ENCODE results near the gene DHX15. TPM values are rescaled to one million over a fixed set of nuclear protein-coding genes. Genes with fewer than 3 reads are reported as not detected.
A peak's percentile ranks its signal among the peaks of the same experiment; 100 is the strongest.

Gene DHX15
- total RNA-seq, 4 donors from 2014 or later, result 106 to 125 (median 119) TPM

- no peak for DNase-seq (ENCODE audit: low spot score in 2 of 2)
- TF ChIP-seq POLR2A (IDR thresholded peaks at IDR 0.05), result no peak
- TF ChIP-seq, protein P1, sequence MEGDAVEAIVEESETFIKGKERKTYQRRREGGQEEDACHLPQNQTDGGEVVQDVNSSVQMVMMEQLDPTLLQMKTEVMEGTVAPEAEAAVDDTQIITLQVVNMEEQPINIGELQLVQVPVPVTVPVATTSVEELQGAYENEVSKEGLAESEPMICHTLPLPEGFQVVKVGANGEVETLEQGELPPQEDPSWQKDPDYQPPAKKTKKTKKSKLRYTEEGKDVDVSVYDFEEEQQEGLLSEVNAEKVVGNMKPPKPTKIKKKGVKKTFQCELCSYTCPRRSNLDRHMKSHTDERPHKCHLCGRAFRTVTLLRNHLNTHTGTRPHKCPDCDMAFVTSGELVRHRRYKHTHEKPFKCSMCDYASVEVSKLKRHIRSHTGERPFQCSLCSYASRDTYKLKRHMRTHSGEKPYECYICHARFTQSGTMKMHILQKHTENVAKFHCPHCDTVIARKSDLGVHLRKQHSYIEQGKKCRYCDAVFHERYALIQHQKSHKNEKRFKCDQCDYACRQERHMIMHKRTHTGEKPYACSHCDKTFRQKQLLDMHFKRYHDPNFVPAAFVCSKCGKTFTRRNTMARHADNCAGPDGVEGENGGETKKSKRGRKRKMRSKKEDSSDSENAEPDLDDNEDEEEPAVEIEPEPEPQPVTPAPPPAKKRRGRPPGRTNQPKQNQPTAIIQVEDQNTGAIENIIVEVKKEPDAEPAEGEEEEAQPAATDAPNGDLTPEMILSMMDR (IDR thresholded peaks at IDR 0.05), result no peak
- H3K4me3 ChIP-seq (ENCODE audit: low read depth, poor library complexity, severe bottlenecking), result no peak overlapping the region
- intact Hi-C loops (cut with DNase I; ENCODE audit: low total_unique reads), result no loop called here
- 85 to 96% methylated on average over 1 of the region's 1 CpG for WGBS, 2 donors
Measured at GRCh38 chr4:24495388-24495787, 89.0 kb downstream of the DHX15 start.

- intact Hi-C loops (cut with DNase I; ENCODE audit: low total_unique reads), result no loop called here
- no peak overlapping the region for H3K4me3 ChIP-seq (ENCODE audit: low read depth, poor library complexity, severe bottlenecking)
- WGBS, 2 donors, result 59 to 60% methylated on average over 2 of the region's 2 CpGs
- DNase-seq (ENCODE audit: low spot score in 2 of 2), result no peak
- TF ChIP-seq, protein P1 (IDR thresholded peaks at IDR 0.05), result no peak
- no peak for TF ChIP-seq POLR2A (IDR thresholded peaks at IDR 0.05)
Measured at GRCh38 chr4:24489870-24490269, 94.5 kb downstream of the DHX15 start.

DNA sequence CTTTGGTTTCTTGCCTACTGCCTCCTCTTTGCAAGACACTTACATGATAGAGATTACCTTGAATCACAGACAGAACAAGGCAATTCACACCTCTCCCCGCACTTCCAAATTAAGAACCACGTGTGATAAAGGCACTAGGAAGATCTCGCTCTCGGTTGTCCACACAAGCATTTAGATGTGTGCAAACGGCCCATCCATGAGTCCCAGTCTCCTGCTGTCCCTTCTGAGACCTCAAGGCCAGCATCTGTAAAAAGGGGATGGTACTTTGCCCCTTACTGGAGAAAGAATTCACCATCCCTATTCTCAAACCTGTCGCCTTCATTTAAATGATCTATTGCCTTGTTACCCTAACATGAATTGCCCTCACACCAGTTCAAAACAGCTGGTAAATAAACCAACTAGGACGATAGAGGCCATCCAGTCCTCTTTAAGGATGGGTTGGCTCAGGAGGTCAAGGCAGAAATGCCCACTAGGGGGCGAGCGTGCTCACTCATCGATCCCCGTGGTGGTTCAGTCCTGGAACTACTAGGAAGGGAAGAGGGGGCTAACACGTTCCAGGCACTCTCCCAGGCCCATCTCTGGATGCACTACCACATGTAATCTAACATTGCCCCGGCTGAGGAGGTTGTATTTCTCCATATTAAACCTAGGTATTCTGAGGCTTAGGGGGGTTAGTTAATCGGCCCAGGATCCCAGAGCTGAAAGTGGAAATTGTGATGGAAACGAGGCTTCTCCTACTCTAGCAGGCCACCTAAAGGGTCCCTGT, 95.8 kb downstream of the DHX15 start:
- WGBS, 2 donors, result 35 to 40% methylated on average over 15 of the region's 15 CpGs
- TF ChIP-seq, protein P1 (IDR thresholded peaks at IDR 0.05), result peak in 1 of 3 donors; percentile 74
- no peak for TF ChIP-seq POLR2A (IDR thresholded peaks at IDR 0.05)
- H3K4me3 ChIP-seq (ENCODE audit: low read depth, poor library complexity, severe bottlenecking), result no peak overlapping the region
- peak; percentile 68 to 95 for DNase-seq (ENCODE audit: low spot score in 2 of 2)
- intact Hi-C loops (cut with DNase I; ENCODE audit: low total_unique reads), result no loop called here

- no peak for DNase-seq (ENCODE audit: low spot score in 2 of 2)
- WGBS, 2 donors, result 95% methylated on average over 4 of the region's 4 CpGs
- intact Hi-C loops (cut with DNase I; ENCODE audit: low total_unique reads), result no loop called here
- TF ChIP-seq POLR2A (IDR thresholded peaks at IDR 0.05), result no peak
- TF ChIP-seq, protein P1 (IDR thresholded peaks at IDR 0.05), result no peak
- no peak overlapping the region for H3K4me3 ChIP-seq (ENCODE audit: low read depth, poor library complexity, severe bottlenecking)
Measured at GRCh38 chr4:24482871-24483270, 101.5 kb downstream of the DHX15 start.

DNA sequence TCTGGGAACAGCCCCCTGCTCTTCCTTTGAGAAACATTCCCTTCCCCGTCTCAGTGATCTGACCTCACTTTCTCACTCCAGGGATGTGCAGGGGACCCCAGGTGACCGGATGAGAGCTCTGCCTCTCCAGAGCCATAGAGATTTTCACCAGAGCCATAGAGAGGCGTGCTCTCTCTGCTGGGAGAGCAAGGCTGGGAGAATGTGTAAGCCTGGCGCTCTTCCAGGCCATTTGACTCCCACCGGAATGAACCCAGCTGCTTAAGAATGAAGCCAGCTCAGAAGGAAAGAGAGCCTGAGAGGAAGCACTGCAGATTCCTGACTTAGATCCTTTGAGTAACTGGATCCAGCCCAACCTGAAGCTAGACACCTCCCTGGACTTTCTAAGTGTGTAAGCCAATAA, 106.4 kb downstream of the DHX15 start:
- intact Hi-C loops (cut with DNase I; ENCODE audit: low total_unique reads), result no loop called here
- no peak for DNase-seq (ENCODE audit: low spot score in 2 of 2)
- 26 to 40% methylated on average over 5 of the region's 5 CpGs for WGBS, 2 donors
- H3K4me3 ChIP-seq (ENCODE audit: low read depth, poor library complexity, severe bottlenecking), result no peak overlapping the region
- TF ChIP-seq, protein P1 (IDR thresholded peaks at IDR 0.05), result no peak
- no peak for TF ChIP-seq POLR2A (IDR thresholded peaks at IDR 0.05)

MicroRNAs within 50 kb of the gene (microRNA counts, 767-probe panel; counts per million panel counts)
- 0 to 358 counts per million in 2 donors for microRNA hsa-miR-573

Small RNAs within 50 kb of the gene (microRNA-seq; reads per million reads assigned to microRNA genes)
- 0 reads per million in 2 donors for gene MIR573 (ENCODE audit: borderline number of aligned reads in 1 of 2, borderline replicate concordance in 2 of 2)

Other genes with a start within 250 kb of the DHX15 start
- 10 to 100 TPM; 48.3 to 73.6 (median 62.7) TPM for gene SOD3, start 211.0 kb upstream of the DHX15 start, total RNA-seq